ENCODE results near the gene PLA2G6.

The PLA2G6 gene

GRCh38 chr22:38193580-38193979 lies 11.9 kb upstream of the PLA2G6 start:
- TF ChIP-seq CTCF (IDR thresholded peaks at IDR 0.05; ENCODE audit: low read depth, low read length), result no peak
- no peak for DNase-seq (ENCODE audit: extremely low read depth, low read depth)

- TF ChIP-seq CTCF (IDR thresholded peaks at IDR 0.05; ENCODE audit: low read depth, low read length), result no peak
- no peak for DNase-seq (ENCODE audit: extremely low read depth, low read depth)
Observed at GRCh38 chr22:38192475-38192863, 10.8 kb upstream of the PLA2G6 start.

GRCh38 chr22:38191731-38192474 lies 10.3 kb upstream of the PLA2G6 start:
- no peak for TF ChIP-seq CTCF (IDR thresholded peaks at IDR 0.05; ENCODE audit: low read depth, low read length)
- DNase-seq (ENCODE audit: extremely low read depth, low read depth), result no peak

- TF ChIP-seq CTCF (IDR thresholded peaks at IDR 0.05; ENCODE audit: low read depth, low read length), result no peak
- no peak for DNase-seq (ENCODE audit: extremely low read depth, low read depth)
Observed at GRCh38 chr22:38191055-38191454, 9.4 kb upstream of the PLA2G6 start.

GRCh38 chr22:38190581-38190980 lies 9.0 kb upstream of the PLA2G6 start:
- no peak for TF ChIP-seq CTCF (IDR thresholded peaks at IDR 0.05; ENCODE audit: low read depth, low read length)
- DNase-seq (ENCODE audit: extremely low read depth, low read depth), result no peak

GRCh38 chr22:38189104-38189503 lies 7.5 kb upstream of the PLA2G6 start:
- no peak for DNase-seq (ENCODE audit: extremely low read depth, low read depth)
- TF ChIP-seq CTCF (IDR thresholded peaks at IDR 0.05; ENCODE audit: low read depth, low read length), result no peak

- no peak for DNase-seq (ENCODE audit: extremely low read depth, low read depth)
- TF ChIP-seq CTCF (IDR thresholded peaks at IDR 0.05; ENCODE audit: low read depth, low read length), result no peak
Observed at GRCh38 chr22:38187413-38188212, 6.0 kb upstream of the PLA2G6 start.

Measured in AG09319 (cell line).